Neural cell (in vitro differentiated cells): ENCODE results near the gene TGFBR3L. TPM values are rescaled to one million over a fixed set of nuclear protein-coding genes. Genes with fewer than 3 reads are reported as not detected.

ENCODE experiments used
- H2AFZ ChIP-seq: fragments of 200-600, 300-800 bp; sonication (generic), shearing (Covaris generic); 2 replicates; pipeline ENCODE4 v1.6.0; 2014; ENCODE audit warnings: low read depth, mild to moderate bottlenecking, antibody characterized with exemption, low read length, moderate library complexity
- H3F3A ChIP-seq: fragments of 200-600 bp; shearing (Covaris generic); 2 replicates; pipeline ENCODE4 v1.6.1; 2016; ENCODE audit warnings: mild to moderate bottlenecking, moderate library complexity, mixed read lengths, antibody characterized with exemption, low read length; ENCODE audit not compliant: insufficient read depth, poor library complexity, severe bottlenecking
- H3K27ac ChIP-seq: fragments of 200-600, 300-800 bp; sonication (generic), shearing (Covaris generic); 2 replicates; pipeline ENCODE4 v1.5.1; 2014; ENCODE audit warnings: mild to moderate bottlenecking, low read length, moderate library complexity
- H3K27me3 ChIP-seq: fragments of 300-800, 200-600 bp; sonication (generic), shearing (Covaris generic); 2 replicates; pipeline ENCODE4 v1.6.0; 2014; ENCODE audit warnings: mild to moderate bottlenecking, low read depth, low read length, moderate library complexity; ENCODE audit not compliant: insufficient read depth
- H3K36me3 ChIP-seq: fragments of 300-800, 200-600 bp; sonication (generic), shearing (Covaris generic); 2 replicates; pipeline ENCODE4 v1.5.1; 2014; ENCODE audit warnings: mild to moderate bottlenecking, antibody characterized with exemption, low read length, moderate library complexity; ENCODE audit not compliant: insufficient read depth
- H3K4me2 ChIP-seq: fragments of 300-800, 200-600 bp; sonication (generic), shearing (Covaris generic); 2 replicates; pipeline ENCODE4 v1.6.0; 2014; ENCODE audit warnings: mild to moderate bottlenecking, low read length
- H3K4me3 ChIP-seq: fragments of 300-800, 200-600 bp; sonication (generic), shearing (Covaris generic); 2 replicates; pipeline ENCODE4 v1.5.1; 2014; ENCODE audit warnings: mild to moderate bottlenecking, low read length, moderate library complexity
- H3K79me2 ChIP-seq: fragments of 200-600 bp; shearing (Covaris generic); replicated peaks from 2 replicates; pipeline ENCODE4 v1.6.0; 2014; ENCODE audit warnings: mild to moderate bottlenecking, low read length, moderate library complexity; ENCODE audit not compliant: insufficient read depth
- H3K9ac ChIP-seq: fragments of 300-800, 200-600 bp; sonication (generic), shearing (Covaris generic); 2 replicates; pipeline ENCODE4 v1.6.1; 2016; ENCODE audit warnings: mild to moderate bottlenecking, low read length, mixed read lengths
- H3K9me2 ChIP-seq: fragments of 200-600 bp; shearing (Covaris generic); 2 replicates; pipeline ENCODE4 v1.6.1; 2016; ENCODE audit warnings: mild to moderate bottlenecking, low read length, mixed read lengths; ENCODE audit not compliant: insufficient read depth
- H3K9me3 ChIP-seq: fragments of 200-600, 300-800 bp; sonication (generic), shearing (Covaris generic); 2 replicates; pipeline ENCODE4 v1.6.1; 2016; ENCODE audit warnings: mild to moderate bottlenecking, mixed run types, low read length, moderate library complexity, mixed read lengths
- H4K20me1 ChIP-seq: fragments of 200-600 bp; shearing (Covaris generic); 2 replicates; pipeline ENCODE4 v1.6.1; 2016; ENCODE audit warnings: mild to moderate bottlenecking, mixed run types; ENCODE audit not compliant: insufficient read depth
- EP300 ChIP-seq: fragments of 450-650 bp; conservative IDR thresholded peaks from 2 replicates; pipeline ENCODE4 v1.6.1; 2014; ENCODE audit warnings: antibody characterized with exemption, mild to moderate bottlenecking, moderate library complexity; ENCODE audit not compliant: poor library complexity, severe bottlenecking
- EZH2 ChIP-seq: fragments of 200-600, 300-800 bp; shearing (Covaris generic), sonication (generic); IDR thresholded peaks from 2 replicates; pipeline ENCODE4 v1.6.1; 2014; ENCODE audit warnings: antibody characterized with exemption, low read length, borderline replicate concordance, mild to moderate bottlenecking; ENCODE audit not compliant: insufficient read depth, poor library complexity, severe bottlenecking
- MXI1 ChIP-seq: fragments of 450-650 bp; conservative IDR thresholded peaks from 2 replicates; pipeline ENCODE4 v1.6.1; 2014; ENCODE audit warnings: antibody characterized with exemption, mild to moderate bottlenecking; ENCODE audit not compliant: poor library complexity, severe bottlenecking
- POLR2AphosphoS5 ChIP-seq: IDR thresholded peaks from 2 replicates; pipeline ENCODE4 v1.6.1; 2012
- RAD21 ChIP-seq: fragments of 450-650 bp; conservative IDR thresholded peaks from 2 replicates; pipeline ENCODE4 v1.6.1; 2014; ENCODE audit warnings: antibody characterized with exemption, mild to moderate bottlenecking, moderate library complexity
- REST ChIP-seq: IDR thresholded peaks from 2 replicates; pipeline ENCODE4 v1.6.1; 2012; ENCODE audit warnings: borderline replicate concordance
- SMC3 ChIP-seq: fragments of 450-650 bp; conservative IDR thresholded peaks from 2 replicates; pipeline ENCODE4 v1.6.1; 2014; ENCODE audit warnings: antibody characterized with exemption, mild to moderate bottlenecking, moderate library complexity; ENCODE audit not compliant: poor library complexity
- TAF1 ChIP-seq: IDR thresholded peaks from 2 replicates; pipeline ENCODE4 v1.6.1; 2012; ENCODE audit warnings: low read depth
- polyA plus RNA-seq: library from polyadenylated mRNA; depleted of rRNA; stranded (reverse); fragments of >200 nt; gene quantifications from 2 replicates; pipeline ENCODE4 v1.2.3, GENCODE V29; 2014
- TF ChIP-seq, protein P1 (sequence below): fragments of 450-650 bp; IDR thresholded peaks from 2 replicates; pipeline ENCODE4 v1.5.1; 2014; ENCODE audit warnings: antibody characterized with exemption, mild to moderate bottlenecking, moderate library complexity; ENCODE audit not compliant: poor library complexity, severe bottlenecking

Gene TGFBR3L
- polyA plus RNA-seq, 1 donor from 2014 or later: not detected

DNA sequence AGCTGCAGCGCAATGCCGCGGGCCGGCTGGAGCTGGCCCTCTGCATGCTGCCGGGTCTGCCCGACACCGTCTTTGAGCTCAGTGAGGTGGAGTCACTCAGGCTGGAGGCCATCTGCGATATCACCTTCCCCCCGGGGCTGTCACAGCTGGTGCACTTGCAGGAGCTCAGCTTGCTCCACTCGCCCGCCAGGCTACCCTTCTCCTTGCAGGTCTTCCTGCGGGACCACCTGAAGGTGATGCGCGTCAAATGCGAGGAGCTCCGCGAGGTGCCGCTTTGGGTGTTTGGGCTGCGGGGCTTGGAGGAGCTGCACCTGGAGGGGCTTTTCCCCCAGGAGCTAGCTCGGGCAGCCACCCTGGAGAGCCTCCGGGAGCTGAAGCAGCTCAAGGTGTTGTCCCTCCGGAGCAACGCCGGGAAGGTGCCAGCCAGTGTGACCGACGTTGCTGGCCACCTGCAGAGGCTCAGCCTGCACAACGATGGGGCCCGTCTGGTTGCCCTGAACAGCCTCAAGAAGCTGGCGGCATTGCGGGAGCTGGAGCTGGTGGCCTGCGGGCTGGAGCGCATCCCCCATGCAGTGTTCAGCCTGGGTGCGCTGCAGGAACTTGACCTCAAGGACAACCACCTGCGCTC, 14.8 kb upstream of the TGFBR3L start:
- Histone ChIP-seq H3K9ac (no peak overlapping the region), H3K9me2 (no peaks in the 10 kb centered on the region), H2AFZ (no peak overlapping the region), H3K4me3 (no peak overlapping the region), H3K9me3 (no peaks in the 10 kb centered on the region), H3K79me2 (peaks cover 8% of the 10 kb centered on the region), H3K27me3 (no peaks in the 10 kb centered on the region), H3F3A (no peaks in the 10 kb centered on the region), H3K4me2 (no peak overlapping the region), H3K36me3 (no peaks in the 10 kb centered on the region), H3K27ac (no peak overlapping the region), H4K20me1 (no peaks in the 10 kb centered on the region)
- TF ChIP-seq, protein P1, sequence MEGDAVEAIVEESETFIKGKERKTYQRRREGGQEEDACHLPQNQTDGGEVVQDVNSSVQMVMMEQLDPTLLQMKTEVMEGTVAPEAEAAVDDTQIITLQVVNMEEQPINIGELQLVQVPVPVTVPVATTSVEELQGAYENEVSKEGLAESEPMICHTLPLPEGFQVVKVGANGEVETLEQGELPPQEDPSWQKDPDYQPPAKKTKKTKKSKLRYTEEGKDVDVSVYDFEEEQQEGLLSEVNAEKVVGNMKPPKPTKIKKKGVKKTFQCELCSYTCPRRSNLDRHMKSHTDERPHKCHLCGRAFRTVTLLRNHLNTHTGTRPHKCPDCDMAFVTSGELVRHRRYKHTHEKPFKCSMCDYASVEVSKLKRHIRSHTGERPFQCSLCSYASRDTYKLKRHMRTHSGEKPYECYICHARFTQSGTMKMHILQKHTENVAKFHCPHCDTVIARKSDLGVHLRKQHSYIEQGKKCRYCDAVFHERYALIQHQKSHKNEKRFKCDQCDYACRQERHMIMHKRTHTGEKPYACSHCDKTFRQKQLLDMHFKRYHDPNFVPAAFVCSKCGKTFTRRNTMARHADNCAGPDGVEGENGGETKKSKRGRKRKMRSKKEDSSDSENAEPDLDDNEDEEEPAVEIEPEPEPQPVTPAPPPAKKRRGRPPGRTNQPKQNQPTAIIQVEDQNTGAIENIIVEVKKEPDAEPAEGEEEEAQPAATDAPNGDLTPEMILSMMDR: no peak
- TF ChIP-seq EP300: no peak
- no peak for TF ChIP-seq EZH2
- TF ChIP-seq SMC3: no peak

GRCh38 chr19:7900401-7900870, 14.2 kb upstream of the TGFBR3L start:
- H3K27me3 ChIP-seq: no peaks in the 10 kb centered on the region
- no peak overlapping the region for H3K9ac ChIP-seq
- no peak overlapping the region for H3K4me2 ChIP-seq
- no peaks in the 10 kb centered on the region for H4K20me1 ChIP-seq
- no peak overlapping the region for H2AFZ ChIP-seq
- no peak overlapping the region for H3K4me3 ChIP-seq
- peaks cover 14% of the 10 kb centered on the region for H3K79me2 ChIP-seq
- no peaks in the 10 kb centered on the region for H3K36me3 ChIP-seq
- no peaks in the 10 kb centered on the region for H3K9me3 ChIP-seq
- H3K9me2 ChIP-seq: no peaks in the 10 kb centered on the region
- H3F3A ChIP-seq: no peaks in the 10 kb centered on the region
- H3K27ac ChIP-seq: no peak overlapping the region
- no peak for TF ChIP-seq RAD21
- TF ChIP-seq MXI1: no peak
- TF ChIP-seq, protein P1: no peak

GRCh38 chr19:7900931-7901330, 13.7 kb upstream of the TGFBR3L start:
- H3F3A ChIP-seq: no peaks in the 10 kb centered on the region
- no peaks in the 10 kb centered on the region for H3K36me3 ChIP-seq
- H3K9me2 ChIP-seq: no peaks in the 10 kb centered on the region
- H3K27ac ChIP-seq: no peak overlapping the region
- H2AFZ ChIP-seq: no peak overlapping the region
- H3K27me3 ChIP-seq: no peaks in the 10 kb centered on the region
- no peaks in the 10 kb centered on the region for H3K9me3 ChIP-seq
- no peaks in the 10 kb centered on the region for H4K20me1 ChIP-seq
- H3K79me2 ChIP-seq: peaks cover 19% of the 10 kb centered on the region
- H3K9ac ChIP-seq: no peak overlapping the region
- H3K4me2 ChIP-seq: no peak overlapping the region
- TF ChIP-seq MXI1 (no peak), RAD21 (no peak), SMC3 (no peak), REST (no peak), EZH2 (no peak), POLR2AphosphoS5 (no peak), EP300 (no peak), TAF1 (no peak)
- TF ChIP-seq, protein P1: no peak
- no peak overlapping the region for H3K4me3 ChIP-seq
